Adrenal gland (tissue), 5 donors: ENCODE results near the gene TEX29.

Experiments used
- POLR2A ChIP-seq, 2 donors: fragments of 450-650 bp; IDR thresholded peaks; one replicate each; pipeline ENCODE4 v1.6.1; 2017; ENCODE audit warnings: antibody characterized with exemption in 2 of 2, mild to moderate bottlenecking in 2 of 2, moderate library complexity in 1 of 2
- TF ChIP-seq, protein P1 (sequence below), 6 experiments: fragments of 450-650 bp in 4 of 6; fragments of 200-600 bp in 2 of 6; sonication (generic) in 1 of 6; IDR thresholded peaks; 1 replicate in 5 of 6; 2 replicates in 1 of 6; pipeline versions ENCODE4 v1.5.1 to v1.8.0; 2016 to 2021; ENCODE audit warnings: antibody characterized with exemption in 6 of 6, mild to moderate bottlenecking in 2 of 6, moderate library complexity in 1 of 6
- donor health status: DM: no; HTN: no; CAD: no.

DNA sequence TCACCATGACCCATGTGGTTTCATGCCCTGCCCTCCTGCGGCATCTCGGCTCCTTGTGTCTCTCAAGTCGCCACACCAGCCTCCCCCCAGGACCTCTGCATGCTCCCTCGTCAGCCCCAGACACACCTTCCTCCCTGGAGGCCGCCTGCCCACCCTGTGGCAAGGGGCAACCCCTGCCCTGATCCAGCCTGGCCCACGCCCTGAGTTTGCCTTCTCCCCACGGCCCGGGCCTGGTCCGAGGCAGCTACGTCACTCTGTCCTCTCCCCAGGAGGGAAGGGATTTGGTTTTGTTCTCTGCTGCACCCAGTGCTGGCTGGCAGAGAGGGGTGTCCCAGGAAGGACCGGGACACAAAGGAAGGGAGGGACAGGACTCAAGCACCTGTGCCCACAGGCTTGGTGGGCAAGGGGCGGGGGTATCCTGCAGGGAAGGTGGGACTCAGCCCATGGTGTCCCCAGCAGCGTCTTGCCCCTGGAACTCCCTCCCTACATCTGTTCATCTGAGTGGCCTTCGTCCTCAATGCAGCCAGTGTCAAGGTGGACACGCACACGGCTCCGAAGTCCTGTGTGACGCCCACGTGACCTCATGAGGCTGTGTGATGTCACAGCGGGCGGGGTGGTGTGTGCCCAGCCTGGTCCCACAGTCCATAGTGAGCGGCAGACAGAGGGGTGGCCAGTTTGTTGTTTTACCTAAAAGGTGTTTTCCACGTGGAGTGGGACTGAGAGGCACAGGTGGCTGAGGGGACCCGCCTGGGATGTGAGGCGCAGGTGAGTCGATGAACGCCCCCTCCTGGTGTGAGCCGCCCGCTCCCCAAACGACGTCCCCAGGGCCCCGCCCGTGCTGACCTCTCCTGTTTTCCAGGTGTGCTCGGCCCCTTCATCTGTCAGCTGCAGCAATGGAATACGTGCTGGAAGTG lies at the start of gene TEX29:
- TF ChIP-seq, protein P1, sequence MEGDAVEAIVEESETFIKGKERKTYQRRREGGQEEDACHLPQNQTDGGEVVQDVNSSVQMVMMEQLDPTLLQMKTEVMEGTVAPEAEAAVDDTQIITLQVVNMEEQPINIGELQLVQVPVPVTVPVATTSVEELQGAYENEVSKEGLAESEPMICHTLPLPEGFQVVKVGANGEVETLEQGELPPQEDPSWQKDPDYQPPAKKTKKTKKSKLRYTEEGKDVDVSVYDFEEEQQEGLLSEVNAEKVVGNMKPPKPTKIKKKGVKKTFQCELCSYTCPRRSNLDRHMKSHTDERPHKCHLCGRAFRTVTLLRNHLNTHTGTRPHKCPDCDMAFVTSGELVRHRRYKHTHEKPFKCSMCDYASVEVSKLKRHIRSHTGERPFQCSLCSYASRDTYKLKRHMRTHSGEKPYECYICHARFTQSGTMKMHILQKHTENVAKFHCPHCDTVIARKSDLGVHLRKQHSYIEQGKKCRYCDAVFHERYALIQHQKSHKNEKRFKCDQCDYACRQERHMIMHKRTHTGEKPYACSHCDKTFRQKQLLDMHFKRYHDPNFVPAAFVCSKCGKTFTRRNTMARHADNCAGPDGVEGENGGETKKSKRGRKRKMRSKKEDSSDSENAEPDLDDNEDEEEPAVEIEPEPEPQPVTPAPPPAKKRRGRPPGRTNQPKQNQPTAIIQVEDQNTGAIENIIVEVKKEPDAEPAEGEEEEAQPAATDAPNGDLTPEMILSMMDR (IDR thresholded peaks at IDR 0.05) = no peak
- no peak for TF ChIP-seq POLR2A (IDR thresholded peaks at IDR 0.05)
